ENCODE results near the gene CIITA.

DNA sequence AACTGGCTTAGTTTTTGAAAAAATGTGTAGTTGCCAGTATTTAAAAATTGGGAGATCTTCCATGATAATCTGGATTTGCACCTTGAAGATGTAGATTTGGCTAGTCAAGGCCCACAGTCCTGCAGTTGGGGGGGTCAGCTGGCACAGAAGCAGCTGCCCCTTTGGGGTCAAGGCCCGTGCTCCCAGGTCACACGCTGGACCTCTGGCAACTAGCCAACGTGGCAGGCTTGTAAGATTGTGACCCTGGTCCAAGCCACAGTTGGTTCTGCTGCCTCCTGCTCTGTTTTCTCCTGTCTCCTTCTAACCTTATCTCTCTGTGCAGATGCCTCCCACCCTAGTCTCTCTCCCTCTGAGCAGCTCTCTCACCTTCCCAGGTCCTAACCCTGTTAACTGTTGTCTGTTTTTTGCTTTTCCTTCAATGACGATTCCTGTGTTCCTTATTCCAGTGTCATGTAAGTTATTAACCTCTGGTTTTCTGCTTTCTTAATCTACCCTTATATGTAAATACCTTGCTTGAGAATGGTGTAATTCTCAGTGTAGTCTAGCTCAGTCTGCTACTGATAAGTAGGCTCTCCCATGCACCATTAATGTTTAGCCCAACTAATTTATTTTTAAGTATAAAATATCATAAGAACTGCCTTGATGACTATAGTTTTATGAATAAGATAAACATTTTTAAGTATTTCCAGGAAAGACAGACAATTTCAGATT is 95.3 kb downstream of the CIITA start:
- no peak for TF ChIP-seq POLR2AphosphoS5 (IDR thresholded peaks at IDR 0.05; ENCODE audit: low read depth)
- TF ChIP-seq, protein P1, sequence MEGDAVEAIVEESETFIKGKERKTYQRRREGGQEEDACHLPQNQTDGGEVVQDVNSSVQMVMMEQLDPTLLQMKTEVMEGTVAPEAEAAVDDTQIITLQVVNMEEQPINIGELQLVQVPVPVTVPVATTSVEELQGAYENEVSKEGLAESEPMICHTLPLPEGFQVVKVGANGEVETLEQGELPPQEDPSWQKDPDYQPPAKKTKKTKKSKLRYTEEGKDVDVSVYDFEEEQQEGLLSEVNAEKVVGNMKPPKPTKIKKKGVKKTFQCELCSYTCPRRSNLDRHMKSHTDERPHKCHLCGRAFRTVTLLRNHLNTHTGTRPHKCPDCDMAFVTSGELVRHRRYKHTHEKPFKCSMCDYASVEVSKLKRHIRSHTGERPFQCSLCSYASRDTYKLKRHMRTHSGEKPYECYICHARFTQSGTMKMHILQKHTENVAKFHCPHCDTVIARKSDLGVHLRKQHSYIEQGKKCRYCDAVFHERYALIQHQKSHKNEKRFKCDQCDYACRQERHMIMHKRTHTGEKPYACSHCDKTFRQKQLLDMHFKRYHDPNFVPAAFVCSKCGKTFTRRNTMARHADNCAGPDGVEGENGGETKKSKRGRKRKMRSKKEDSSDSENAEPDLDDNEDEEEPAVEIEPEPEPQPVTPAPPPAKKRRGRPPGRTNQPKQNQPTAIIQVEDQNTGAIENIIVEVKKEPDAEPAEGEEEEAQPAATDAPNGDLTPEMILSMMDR (IDR thresholded peaks at IDR 0.05; ENCODE audit: insufficient read depth, low read length) = no peak
- TF ChIP-seq, protein P2, sequence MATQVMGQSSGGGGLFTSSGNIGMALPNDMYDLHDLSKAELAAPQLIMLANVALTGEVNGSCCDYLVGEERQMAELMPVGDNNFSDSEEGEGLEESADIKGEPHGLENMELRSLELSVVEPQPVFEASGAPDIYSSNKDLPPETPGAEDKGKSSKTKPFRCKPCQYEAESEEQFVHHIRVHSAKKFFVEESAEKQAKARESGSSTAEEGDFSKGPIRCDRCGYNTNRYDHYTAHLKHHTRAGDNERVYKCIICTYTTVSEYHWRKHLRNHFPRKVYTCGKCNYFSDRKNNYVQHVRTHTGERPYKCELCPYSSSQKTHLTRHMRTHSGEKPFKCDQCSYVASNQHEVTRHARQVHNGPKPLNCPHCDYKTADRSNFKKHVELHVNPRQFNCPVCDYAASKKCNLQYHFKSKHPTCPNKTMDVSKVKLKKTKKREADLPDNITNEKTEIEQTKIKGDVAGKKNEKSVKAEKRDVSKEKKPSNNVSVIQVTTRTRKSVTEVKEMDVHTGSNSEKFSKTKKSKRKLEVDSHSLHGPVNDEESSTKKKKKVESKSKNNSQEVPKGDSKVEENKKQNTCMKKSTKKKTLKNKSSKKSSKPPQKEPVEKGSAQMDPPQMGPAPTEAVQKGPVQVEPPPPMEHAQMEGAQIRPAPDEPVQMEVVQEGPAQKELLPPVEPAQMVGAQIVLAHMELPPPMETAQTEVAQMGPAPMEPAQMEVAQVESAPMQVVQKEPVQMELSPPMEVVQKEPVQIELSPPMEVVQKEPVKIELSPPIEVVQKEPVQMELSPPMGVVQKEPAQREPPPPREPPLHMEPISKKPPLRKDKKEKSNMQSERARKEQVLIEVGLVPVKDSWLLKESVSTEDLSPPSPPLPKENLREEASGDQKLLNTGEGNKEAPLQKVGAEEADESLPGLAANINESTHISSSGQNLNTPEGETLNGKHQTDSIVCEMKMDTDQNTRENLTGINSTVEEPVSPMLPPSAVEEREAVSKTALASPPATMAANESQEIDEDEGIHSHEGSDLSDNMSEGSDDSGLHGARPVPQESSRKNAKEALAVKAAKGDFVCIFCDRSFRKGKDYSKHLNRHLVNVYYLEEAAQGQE (IDR thresholded peaks at IDR 0.05; ENCODE audit: insufficient replicate concordance, low read depth) = no peak
